ENCODE data around the gene GPR180.

DNA sequence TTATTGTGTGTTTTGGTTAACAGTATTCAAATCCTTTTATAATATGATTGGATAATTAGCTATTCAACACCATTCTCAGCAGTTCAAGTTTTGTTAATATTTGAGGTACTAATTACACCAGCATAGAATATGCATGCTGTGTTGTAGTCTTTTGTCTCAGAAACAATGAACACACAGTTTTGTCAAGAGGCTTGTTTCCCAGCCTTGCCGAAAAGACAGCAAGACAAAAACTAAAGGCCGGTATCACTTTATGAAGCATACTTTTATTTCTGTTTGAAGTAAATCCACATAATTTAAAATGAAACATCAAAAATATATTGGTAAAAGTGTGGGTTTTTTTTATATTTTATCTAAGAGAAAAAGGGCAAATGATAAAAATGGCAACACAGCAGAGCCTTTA lies 7.5 kb downstream of the GPR180 start:
- TF ChIP-seq, protein P1, sequence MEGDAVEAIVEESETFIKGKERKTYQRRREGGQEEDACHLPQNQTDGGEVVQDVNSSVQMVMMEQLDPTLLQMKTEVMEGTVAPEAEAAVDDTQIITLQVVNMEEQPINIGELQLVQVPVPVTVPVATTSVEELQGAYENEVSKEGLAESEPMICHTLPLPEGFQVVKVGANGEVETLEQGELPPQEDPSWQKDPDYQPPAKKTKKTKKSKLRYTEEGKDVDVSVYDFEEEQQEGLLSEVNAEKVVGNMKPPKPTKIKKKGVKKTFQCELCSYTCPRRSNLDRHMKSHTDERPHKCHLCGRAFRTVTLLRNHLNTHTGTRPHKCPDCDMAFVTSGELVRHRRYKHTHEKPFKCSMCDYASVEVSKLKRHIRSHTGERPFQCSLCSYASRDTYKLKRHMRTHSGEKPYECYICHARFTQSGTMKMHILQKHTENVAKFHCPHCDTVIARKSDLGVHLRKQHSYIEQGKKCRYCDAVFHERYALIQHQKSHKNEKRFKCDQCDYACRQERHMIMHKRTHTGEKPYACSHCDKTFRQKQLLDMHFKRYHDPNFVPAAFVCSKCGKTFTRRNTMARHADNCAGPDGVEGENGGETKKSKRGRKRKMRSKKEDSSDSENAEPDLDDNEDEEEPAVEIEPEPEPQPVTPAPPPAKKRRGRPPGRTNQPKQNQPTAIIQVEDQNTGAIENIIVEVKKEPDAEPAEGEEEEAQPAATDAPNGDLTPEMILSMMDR (IDR thresholded peaks at IDR 0.05; ENCODE audit: low read depth, low read length), result no peak
- TF ChIP-seq POLR2A (IDR thresholded peaks at IDR 0.05; ENCODE audit: extremely low read depth, insufficient read length), result no peak

Measured in NB4 (cell line).